ENCODE results near the gene CALML3.

The CALML3 gene

GRCh38 chr10:5490698-5491464, 33.9 kb upstream of the CALML3 start:
- in situ Hi-C loops (cut with HindIII; ENCODE audit: low sequenced_read_pairs): loop anchor here (10.0 kb wide), 1 partner anchor 64 kb away; no protein-coding TSS in a partner anchor

- in situ Hi-C loops (cut with HindIII; ENCODE audit: low sequenced_read_pairs): loop anchor here (10.0 kb wide), 1 partner anchor 63 kb away; no protein-coding TSS in a partner anchor
These were observed 33.3 kb upstream of the CALML3 start for GRCh38 chr10:5491477-5491876.

- in situ Hi-C loops (cut with HindIII; ENCODE audit: low sequenced_read_pairs): loop anchor here (10.0 kb wide), 1 partner anchor 62 kb away; no protein-coding TSS in a partner anchor
These were observed 32.4 kb upstream of the CALML3 start for GRCh38 chr10:5492322-5492855.

GRCh38 chr10:5492929-5493576, 31.7 kb upstream of the CALML3 start:
- in situ Hi-C loops (cut with HindIII; ENCODE audit: low sequenced_read_pairs): loop anchor here (10.0 kb wide), 1 partner anchor 62 kb away; no protein-coding TSS in a partner anchor

- in situ Hi-C loops (cut with HindIII; ENCODE audit: low sequenced_read_pairs): loop anchor here (10.0 kb wide), 1 partner anchor 61 kb away; no protein-coding TSS in a partner anchor
These were observed 31.1 kb upstream of the CALML3 start for GRCh38 chr10:5493691-5494090.

GRCh38 chr10:5494611-5495010, 30.1 kb upstream of the CALML3 start:
- in situ Hi-C loops (cut with HindIII; ENCODE audit: low sequenced_read_pairs): loop anchor here (10.0 kb wide), 1 partner anchor 60 kb away; no protein-coding TSS in a partner anchor

GRCh38 chr10:5496261-5497250, 28.2 kb upstream of the CALML3 start:
- in situ Hi-C loops (cut with HindIII; ENCODE audit: low sequenced_read_pairs): loop anchor here (10.0 kb wide), 1 partner anchor 58 kb away; no protein-coding TSS in a partner anchor

GRCh38 chr10:5497289-5497688, 27.5 kb upstream of the CALML3 start:
- in situ Hi-C loops (cut with HindIII; ENCODE audit: low sequenced_read_pairs): loop anchor here (10.0 kb wide), 1 partner anchor 58 kb away; no protein-coding TSS in a partner anchor

GRCh38 chr10:5497948-5498730, 26.6 kb upstream of the CALML3 start:
- in situ Hi-C loops (cut with HindIII; ENCODE audit: low sequenced_read_pairs): loop anchor here (10.0 kb wide), 1 partner anchor 57 kb away; no protein-coding TSS in a partner anchor

- in situ Hi-C loops (cut with HindIII; ENCODE audit: low sequenced_read_pairs): loop anchor here (10.0 kb wide), 1 partner anchor 56 kb away; no protein-coding TSS in a partner anchor
These were observed 25.8 kb upstream of the CALML3 start for GRCh38 chr10:5498791-5499492.

GRCh38 chr10:5499493-5500140, 25.1 kb upstream of the CALML3 start, which contains the start of gene CALML5:
CALML5 (minus strand) TSS chr10:5499570; CDS start chr10:5499438, 132 bp downstream.
- in situ Hi-C loops (cut with HindIII; ENCODE audit: low sequenced_read_pairs): loop anchor here (10.0 kb wide), 1 partner anchor 55 kb away; no protein-coding TSS in a partner anchor

GRCh38 chr10:5500162-5500670, 24.5 kb upstream of the CALML3 start:
- in situ Hi-C loops (cut with HindIII; ENCODE audit: low sequenced_read_pairs): no loop called here

- in situ Hi-C loops (cut with HindIII; ENCODE audit: low sequenced_read_pairs): no loop called here
These were observed 23.9 kb upstream of the CALML3 start for GRCh38 chr10:5500910-5501309.

- in situ Hi-C loops (cut with HindIII; ENCODE audit: low sequenced_read_pairs): no loop called here
These were observed 22.7 kb upstream of the CALML3 start for GRCh38 chr10:5502061-5502521.

- in situ Hi-C loops (cut with HindIII; ENCODE audit: low sequenced_read_pairs): no loop called here
These were observed 21.9 kb upstream of the CALML3 start for GRCh38 chr10:5502571-5503476.

- in situ Hi-C loops (cut with HindIII; ENCODE audit: low sequenced_read_pairs): no loop called here
These were observed 21.3 kb upstream of the CALML3 start for GRCh38 chr10:5503477-5503835.

All from DLD1 (cell line).